ENCODE data around the gene PLRG1. TPM values are rescaled to one million over a fixed set of nuclear protein-coding genes. Genes with fewer than 3 reads are reported as not detected.

PLRG1 gene
- total and polyA plus RNA-seq, 2 of the 8 experiments (the other 6 are each of a cell fraction or from before 2014, with no cell fraction given): 63.5 to 108 TPM

GRCh38 chr4:154578919-154579318 is 28.7 kb upstream of the PLRG1 start:
- Histone ChIP-seq H3K14ac (ENCODE audit: insufficient read length) (no peak overlapping the region), H3K23ac (ENCODE audit: insufficient read length) (no peak overlapping the region), H3K23me2 (ENCODE audit: low read depth, low read length) (no peaks in the 10 kb centered on the region), H2BK15ac (ENCODE audit: low read length) (no peak overlapping the region), H4K91ac (replicated peaks; ENCODE audit: insufficient read length, low read length) (no peak overlapping the region), H3K79me2 (ENCODE audit: control insufficient read depth in 1 of 2, insufficient read depth in 2 of 2, low read length in 2 of 2) (no peaks in the 10 kb centered on the region), H3K9me3 (ENCODE audit: insufficient read depth in 2 of 2, low read depth in 1 of 2, low read length in 1 of 2) (no peaks in the 10 kb centered on the region), H3K27ac (ENCODE audit: low read depth, low read length) (no peak overlapping the region), H3K4me3 (ENCODE audit: extremely low read depth in 1 of 4, insufficient read depth in 2 of 4, low read depth in 3 of 4, low read length in 4 of 4) (no peak overlapping the region), H3K79me1 (ENCODE audit: low read depth, low read length) (no peaks in the 10 kb centered on the region), H4K8ac (ENCODE audit: extremely low read depth, insufficient read depth, low read length) (no peak overlapping the region), H3K18ac (ENCODE audit: extremely low read depth, low read length) (no peak overlapping the region), H2AK5ac (ENCODE audit: low read depth, low read length) (no peak overlapping the region), H2BK120ac (replicated peaks; ENCODE audit: low read depth, low read length) (no peak overlapping the region), H3K4ac (replicated peaks; ENCODE audit: insufficient read length, low read depth, low read length) (no peak overlapping the region), H2BK20ac (ENCODE audit: low read length) (no peak overlapping the region), H2BK5ac (ENCODE audit: low read depth, low read length) (no peak overlapping the region), H3K27me3 (replicated peaks in 1 of 4; ENCODE audit: control insufficient read depth in 3 of 4, extremely low read depth in 1 of 4, insufficient read depth in 3 of 4, low read length in 3 of 4) (no peaks in the 10 kb centered on the region), H3K56ac (replicated peaks; ENCODE audit: insufficient read length, low read depth, low read length) (no peak overlapping the region), H3K4me2 (ENCODE audit: insufficient read depth in 1 of 2, low read depth in 2 of 2, low read length in 2 of 2) (no peak overlapping the region), H2AFZ (ENCODE audit: low read length) (no peak overlapping the region), H4K20me1 (replicated peaks in 1 of 2; ENCODE audit: control insufficient read depth in 1 of 2, insufficient read depth in 2 of 2, low read length in 2 of 2) (no peaks in the 10 kb centered on the region), H3K4me1 (replicated peaks in 1 of 4; ENCODE audit: control insufficient read depth in 3 of 4, insufficient read depth in 4 of 4, low read length in 3 of 4) (no peaks in the 10 kb centered on the region), H3K9ac (replicated peaks in 1 of 4; ENCODE audit: extremely low read depth in 1 of 4, low read depth in 3 of 4, low read length in 3 of 4) (no peak overlapping the region), H4K5ac (ENCODE audit: insufficient read length, low read depth, low read length) (no peak overlapping the region), H2BK12ac (ENCODE audit: low read depth, low read length) (no peak overlapping the region), H3K36me3 (ENCODE audit: control insufficient read depth in 2 of 4, insufficient read depth in 4 of 4, low read length in 3 of 4) (no peaks in the 10 kb centered on the region)
- POLR2A ChIA-PET (ENCODE audit: partially characterized antibody): no interaction called here
- WGBS, 2 experiments (ENCODE audit: extremely low coverage in 1 of 2, insufficient coverage in 1 of 2, insufficient read length in 1 of 2, insufficient replicate concordance in 2 of 2, low coverage in 1 of 2, low lambda C conversion rate in 2 of 2, missing lambda C conversion rate in 1 of 2): 83% methylated on average over 1 of the region's 1 CpG; no CpG with 5 or more reads in 1 of the 2 experiments
- CTCF ChIA-PET (ENCODE audit: partially characterized antibody): interaction anchor here (1.0 to 2.4 kb wide), 3 partner anchors 15 to 40 kb away, joined by 3 to 14 read pairs (median 7); no protein-coding TSS in a partner anchor
- FAIRE-seq: no peak
- no peak for DNase-seq (ENCODE audit: low read depth in 1 of 2, low spot score in 2 of 2)
- TF ChIP-seq MAX (IDR thresholded peaks at IDR 0.05) (no peak), RAD21 (IDR thresholded peaks at IDR 0.05 in 1 of 2, conservative IDR thresholded peaks at IDR 0.05 in 1 of 2; ENCODE audit: low read depth in 2 of 2, low read length in 2 of 2) (no peak), NANOG (IDR thresholded peaks at IDR 0.05; ENCODE audit: insufficient read depth, low read depth, low read length, poor library complexity, severe bottlenecking) (no peak), ASH2L (IDR thresholded peaks at IDR 0.05; ENCODE audit: low read length) (no peak), ZNF274 (IDR thresholded peaks at IDR 0.05; ENCODE audit: borderline replicate concordance, extremely low read depth, low read length) (no peak), RBBP5 (IDR thresholded peaks at IDR 0.05; ENCODE audit: borderline replicate concordance, low read depth, low read length) (no peak), EP300 (IDR thresholded peaks at IDR 0.05; ENCODE audit: borderline replicate concordance in 1 of 2, low read depth in 2 of 2, low read length in 2 of 2) (no peak), CTBP2 (IDR thresholded peaks at IDR 0.05; ENCODE audit: borderline replicate concordance, insufficient read depth, insufficient read length, low read length) (no peak), RFX5 (IDR thresholded peaks at IDR 0.05; ENCODE audit: borderline replicate concordance, low read depth, low read length) (no peak), TBP (IDR thresholded peaks at IDR 0.05; ENCODE audit: low read depth, low read length) (no peak), BRCA1 (IDR thresholded peaks at IDR 0.05; ENCODE audit: low read depth, low read length) (no peak)
- TF ChIP-seq, protein P1, sequence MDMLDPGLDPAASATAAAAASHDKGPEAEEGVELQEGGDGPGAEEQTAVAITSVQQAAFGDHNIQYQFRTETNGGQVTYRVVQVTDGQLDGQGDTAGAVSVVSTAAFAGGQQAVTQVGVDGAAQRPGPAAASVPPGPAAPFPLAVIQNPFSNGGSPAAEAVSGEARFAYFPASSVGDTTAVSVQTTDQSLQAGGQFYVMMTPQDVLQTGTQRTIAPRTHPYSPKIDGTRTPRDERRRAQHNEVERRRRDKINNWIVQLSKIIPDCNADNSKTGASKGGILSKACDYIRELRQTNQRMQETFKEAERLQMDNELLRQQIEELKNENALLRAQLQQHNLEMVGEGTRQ (IDR thresholded peaks at IDR 0.05; ENCODE audit: low read length): no peak

Data from H1 (cell line).